GM19351 (cell line): ENCODE measurements around the gene MAFF.
"Not testable (repeated sequence)": the region's sequence is repeated elsewhere in the genome, so short reads cannot be mapped to it uniquely, and the experiment has no call there.

Experiments
- ATAC-seq: cut with Tn5 transposase; IDR thresholded peaks from one replicate; pipeline ENCODE4 v1.9.1; 2021; ENCODE audit warnings: mild to moderate bottlenecking, moderate library complexity; ENCODE audit not compliant: unreplicated experiment

MAFF gene

DNA sequence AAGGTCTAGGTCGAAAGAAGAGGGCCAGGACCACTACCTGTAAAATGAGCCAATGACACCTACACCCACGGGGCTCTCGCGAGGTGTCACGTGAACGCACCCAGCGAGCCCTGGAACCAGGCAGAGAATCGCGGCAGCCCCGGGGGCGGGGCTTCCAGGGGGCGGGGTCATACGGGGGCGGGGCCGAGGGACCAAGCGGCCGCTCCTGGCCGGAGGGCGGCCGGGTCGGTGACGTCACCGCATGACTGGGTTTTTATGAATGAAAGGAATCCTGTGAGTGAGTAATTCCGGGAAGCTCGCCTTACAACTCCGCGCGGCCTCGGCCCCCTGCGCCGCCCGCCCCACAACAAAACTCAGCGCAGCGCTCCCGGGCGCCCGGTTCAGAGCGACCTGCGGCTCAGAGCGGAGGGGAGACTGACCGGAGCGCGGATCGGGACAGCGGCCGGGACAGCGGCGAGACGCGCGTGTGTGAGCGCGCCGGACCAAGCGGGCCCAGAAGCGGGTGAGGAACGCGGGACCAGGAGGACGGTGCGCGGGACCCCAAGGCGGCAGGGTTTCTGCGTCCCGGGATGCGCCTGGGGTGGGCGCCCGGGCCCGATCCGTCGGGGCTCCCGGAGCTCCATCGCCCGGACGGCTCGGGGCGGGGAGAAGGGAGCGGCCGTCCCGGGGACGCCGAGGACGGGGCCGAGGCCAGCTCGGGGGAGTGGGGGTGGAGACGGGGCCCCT is at the start of gene MAFF:
Gene MAFF, plus strand, starts transcription at position 284 of the 726 bp plus-strand sequence. CDS start 11,860 bp downstream, outside the sequence.
- peak; percentile 47 for ATAC-seq

DNA sequence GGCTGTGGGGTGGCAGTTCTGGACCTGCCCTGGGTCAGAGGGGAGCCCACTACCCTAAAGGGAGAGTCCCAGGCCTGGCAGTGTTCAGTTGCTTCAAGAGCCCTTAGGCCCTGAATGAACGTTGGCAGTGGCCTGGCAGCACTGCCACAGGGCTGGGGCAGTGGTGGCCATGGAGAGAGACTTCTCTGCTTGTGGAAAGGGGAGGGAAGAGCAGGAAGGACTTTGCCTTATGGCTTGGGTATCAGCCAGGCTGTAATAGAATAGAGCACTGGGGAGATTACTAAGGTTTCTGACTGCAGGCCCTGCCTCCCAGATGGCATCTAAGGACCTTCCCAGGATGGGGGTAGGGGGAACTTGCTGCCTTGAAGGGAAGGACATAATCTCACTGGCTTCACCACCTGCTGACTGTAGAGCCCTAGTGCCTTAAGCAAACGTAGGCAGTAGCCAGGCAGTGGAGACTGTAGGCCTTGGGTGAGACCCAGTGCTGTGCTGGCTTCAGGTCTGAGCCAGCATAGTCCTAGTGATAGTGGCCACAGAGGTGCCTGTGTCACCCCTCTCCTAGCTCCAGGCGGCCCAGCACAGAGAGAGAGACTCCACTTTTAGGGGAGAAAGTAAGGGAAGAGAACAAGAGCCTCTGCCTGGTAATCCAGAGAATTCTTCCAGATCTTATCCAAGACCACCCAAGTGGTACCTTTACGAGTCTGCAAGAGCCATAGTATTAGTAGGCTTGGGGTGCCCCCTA is 47.8 kb upstream of the MAFF start:
- no peak for ATAC-seq

DNA sequence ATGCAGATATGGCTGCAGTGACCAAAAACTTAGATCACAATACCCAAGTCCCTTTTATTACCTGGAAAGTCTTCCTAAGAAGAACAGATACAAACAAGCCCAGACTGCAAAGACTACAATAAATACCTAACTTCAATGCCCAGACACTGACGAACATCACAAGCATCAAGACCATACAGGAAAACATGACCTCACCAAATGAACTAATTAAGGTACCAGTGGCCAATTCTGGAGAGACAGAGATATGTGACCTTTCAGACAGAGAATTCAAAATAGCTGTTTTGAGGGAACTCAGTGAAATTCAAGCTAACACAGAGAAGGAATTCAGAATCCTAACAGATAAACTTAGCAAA is 47.3 kb upstream of the MAFF start:
- not testable (repeated sequence) for ATAC-seq

DNA sequence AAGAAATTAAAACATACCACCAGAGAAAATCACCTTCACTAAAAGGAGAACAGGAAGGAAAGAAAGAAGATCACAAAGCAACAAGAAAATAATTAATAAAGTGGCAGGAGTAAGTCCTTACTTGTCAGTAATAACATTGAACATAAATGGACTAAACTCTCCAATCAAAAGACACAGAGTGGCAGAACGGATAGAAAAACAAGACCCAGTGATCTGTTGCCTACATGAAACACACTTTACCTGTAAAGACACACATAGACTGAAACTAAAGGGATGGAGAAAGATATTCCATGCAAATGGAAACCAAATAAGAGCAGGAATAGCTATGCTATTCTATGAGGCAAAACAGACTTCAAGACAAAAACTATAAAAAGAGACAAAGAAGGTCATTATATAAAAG is 46.1 kb upstream of the MAFF start:
- no peak for ATAC-seq

DNA sequence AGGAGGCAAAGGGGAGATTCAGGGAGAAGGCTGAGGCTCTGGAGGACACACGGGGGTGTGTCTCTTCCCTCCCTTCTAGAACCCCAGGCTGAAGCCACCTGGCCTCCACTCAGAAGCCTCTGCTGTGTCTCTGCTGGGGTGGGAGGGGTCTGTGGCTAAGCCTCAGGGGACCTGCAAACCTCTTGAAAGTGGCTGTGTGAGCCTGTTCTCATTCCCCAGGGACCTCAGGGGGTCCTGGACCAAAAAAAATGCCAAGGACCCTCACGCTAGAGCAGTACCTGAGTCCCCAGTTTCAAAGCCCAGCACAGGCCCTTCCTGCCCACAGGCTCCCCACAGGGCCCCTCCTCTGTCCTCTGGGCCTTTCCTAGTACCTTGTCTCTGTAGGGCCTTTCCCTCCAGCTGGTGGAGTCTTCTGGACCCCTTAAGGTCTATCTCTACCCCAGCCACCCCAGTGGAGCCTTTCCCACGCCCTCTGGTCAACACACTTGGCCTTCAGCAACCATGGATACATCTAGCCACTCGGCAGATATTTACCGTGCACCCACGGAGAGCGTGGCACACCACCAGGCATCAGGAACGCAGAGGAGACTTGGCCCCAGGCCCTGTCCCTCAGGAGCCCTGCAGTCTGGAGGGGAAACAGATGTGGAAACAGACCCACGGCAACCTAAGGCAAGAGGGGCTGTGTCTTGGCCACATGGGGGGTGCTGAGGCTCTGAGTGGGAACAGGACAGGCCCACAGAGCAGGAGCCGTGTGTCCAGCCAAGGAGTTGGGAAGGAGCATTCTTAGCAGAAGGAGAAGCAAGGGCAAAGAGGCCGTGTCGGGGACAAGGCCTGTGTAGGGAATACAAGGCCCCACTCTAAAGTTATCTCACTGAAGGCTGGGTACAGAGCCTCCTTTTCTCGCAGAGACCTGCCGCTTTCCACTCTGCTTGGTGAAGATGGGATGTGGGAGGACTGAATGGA is 38.6 kb upstream of the MAFF start:
- ATAC-seq, result no peak

DNA sequence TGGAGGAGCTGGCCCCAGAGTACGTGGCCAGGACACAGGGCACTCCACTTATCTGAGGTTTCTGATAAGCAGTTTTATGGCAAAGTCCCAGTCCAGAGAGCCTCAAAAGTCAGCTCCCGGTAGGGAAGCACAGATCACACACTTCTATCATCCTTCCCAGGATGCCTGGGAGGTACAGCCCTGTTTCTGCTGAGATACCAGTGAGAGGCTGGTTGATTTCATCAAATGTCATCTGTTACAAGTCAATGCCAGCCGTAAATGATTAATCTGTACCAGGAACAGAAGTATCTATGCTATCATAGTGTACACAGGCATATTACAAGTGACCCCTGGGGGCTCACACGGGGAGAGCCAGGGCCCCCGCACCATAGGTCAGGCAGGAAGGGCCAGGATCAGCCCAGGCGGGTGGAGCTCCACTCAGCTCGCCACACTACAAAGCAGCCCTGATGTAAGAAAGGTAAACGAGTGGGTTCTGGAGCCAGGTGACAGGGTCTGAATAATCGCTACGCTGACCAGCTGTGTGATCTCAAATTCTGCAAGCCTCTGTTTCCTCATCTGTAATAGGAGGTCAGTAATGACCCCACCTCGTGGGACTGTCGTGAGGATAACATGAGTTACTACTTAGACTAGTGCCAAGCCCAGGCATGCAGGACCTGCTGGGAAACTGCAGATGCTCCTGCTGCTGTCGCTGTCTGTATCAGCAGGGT is 37.8 kb upstream of the MAFF start:
- ATAC-seq, result no peak

DNA sequence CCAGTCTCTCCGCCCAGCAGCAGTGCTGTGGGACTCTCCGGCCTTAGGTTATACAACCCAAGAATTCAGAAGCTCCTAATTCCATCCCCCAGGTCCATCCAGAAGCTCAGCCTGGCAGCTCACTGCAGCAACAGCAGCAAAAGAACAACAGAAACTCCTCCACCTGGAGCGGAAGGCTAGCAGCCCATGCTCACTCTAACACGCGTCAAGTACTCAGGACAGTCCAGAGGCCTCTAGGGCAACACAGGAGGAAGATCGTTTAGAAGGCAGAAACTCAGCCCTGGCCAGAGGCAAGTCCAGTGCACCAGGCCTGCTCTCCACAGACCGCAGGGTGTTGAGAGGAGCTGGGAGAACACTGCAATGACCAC is 37.3 kb upstream of the MAFF start:
- ATAC-seq, result no peak

DNA sequence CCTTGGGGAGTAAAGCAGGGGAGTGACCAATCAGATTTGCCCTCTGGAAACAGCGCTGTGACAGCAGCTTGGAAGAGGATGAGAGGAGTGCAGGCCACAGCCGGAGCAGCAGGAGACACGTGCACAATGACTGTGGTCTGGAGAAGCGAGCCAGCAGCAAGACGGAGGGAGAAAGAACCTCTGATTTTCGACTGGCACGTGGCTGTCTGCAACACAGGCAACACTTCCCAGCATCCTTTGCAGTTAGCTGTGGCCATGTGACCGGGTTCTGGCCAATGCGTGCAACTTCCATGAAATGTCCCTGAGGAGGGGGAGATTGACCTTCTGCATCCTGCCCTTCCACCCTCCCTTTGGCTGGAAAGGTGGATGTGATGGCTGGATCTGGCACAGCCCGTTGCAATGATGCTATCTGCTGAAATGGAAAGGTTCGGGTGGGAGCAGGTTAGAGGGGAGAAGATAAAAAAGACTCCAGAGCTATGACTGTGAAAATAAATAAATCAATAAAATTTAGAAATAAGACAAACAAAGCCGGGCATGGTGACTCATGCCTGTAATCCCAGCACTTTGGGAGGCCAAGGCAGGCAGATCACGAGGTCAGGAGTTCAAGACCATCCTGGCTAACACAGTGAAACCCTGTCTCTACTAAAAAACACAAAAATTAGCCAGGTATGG is 35.7 kb upstream of the MAFF start:
- ATAC-seq, result no peak

DNA sequence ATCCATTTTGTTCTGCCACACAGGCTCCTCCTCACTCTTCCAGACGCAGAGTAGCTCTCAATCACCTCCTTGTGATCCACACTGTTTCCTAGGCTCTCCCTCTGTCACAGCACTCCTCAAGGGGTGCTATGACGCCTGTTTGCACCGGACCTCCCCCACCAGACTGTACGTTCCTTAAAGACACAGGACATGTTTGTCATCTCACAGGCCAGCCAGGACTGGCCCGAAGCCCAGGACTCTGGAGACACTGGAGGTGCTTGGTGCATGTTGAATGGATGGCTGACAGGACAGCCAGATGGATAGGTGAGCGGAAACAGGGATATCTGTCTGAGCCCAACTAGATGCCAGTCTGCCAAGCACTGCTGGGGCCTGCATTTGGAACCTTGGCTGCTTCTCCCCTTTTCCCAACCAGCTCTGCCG is 33.8 kb upstream of the MAFF start:
- no peak for ATAC-seq

DNA sequence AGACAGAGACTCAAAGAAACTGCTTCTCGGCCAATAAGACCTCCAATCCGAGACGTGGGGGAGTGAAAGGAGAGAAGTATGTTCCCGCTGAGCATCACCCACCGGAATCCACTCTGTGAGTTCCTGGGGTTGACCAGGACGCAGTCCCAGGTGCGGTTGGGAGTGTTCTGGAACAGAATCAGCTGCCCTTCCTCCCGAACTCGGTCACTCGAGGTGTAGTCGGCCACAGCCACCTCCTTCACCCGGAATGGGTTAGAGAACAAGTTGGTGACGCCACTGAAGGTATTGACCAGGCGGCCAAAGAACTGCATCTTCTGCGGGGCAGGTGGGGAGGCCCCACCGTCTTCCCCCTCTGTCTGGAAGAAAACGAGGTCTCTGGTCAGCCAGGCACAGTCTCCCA is 32.7 kb upstream of the MAFF start:
- ATAC-seq, result no peak

DNA sequence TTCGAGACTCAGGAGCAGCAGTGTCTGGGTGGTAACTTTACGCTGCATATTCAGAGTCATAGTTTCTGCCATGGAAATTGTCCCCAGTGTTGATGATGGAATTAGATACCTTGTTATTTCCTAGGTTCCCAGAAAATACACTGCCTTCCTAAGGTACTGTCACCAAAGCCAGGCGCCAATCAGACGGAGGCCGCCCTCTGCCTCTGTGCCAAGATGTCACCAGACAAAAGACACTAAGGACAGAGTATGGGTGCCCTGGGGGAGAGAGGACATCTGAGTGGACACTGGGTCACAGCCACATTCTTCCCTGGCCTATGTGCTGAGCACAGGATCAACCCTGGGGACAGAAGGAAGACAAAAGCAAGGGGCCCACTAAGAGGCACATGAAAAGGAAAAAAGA is 31.3 kb upstream of the MAFF start:
- no peak for ATAC-seq

DNA sequence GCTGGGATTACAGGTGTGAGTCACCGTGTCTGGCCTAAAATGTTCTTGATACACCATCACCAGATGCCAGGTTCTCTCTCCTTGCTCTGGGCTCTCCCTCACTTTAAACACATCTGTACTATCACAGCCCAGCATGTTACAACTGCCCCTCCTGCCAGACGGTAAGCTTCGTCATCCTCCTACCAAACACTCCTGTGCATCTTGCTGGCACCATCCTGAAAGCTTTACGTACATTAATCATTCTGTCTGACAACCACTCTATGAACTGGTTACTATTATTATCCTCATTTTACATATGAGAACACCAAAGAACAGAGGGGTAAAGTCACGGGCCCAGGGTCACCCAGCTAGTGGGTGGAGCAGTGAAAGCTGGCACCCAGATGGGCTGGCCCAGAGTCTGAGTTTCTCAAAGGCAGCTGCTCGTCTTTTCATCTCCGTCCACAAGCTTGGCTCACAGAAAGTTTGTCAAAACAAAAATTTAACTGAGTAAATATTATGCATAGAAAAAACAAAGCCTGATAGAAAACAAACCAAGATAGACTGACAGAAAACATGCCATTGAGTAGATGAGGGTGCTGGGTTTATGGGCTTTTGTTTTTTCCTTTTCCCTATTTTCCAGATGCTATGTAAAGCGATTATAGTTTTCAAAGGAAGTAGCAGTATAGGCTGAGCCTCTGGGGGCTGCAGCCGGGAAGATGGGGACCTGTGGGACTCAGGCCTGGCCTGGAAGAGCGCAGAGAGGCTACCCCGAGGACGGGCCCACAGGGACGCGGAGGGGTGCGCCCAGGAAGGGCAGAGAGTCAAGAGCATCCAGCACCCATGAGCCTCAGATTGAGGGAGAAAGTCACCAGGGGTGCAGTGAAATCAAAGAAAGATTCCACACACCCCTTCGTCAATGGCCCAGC is 29.6 kb upstream of the MAFF start:
- ATAC-seq, result no peak

DNA sequence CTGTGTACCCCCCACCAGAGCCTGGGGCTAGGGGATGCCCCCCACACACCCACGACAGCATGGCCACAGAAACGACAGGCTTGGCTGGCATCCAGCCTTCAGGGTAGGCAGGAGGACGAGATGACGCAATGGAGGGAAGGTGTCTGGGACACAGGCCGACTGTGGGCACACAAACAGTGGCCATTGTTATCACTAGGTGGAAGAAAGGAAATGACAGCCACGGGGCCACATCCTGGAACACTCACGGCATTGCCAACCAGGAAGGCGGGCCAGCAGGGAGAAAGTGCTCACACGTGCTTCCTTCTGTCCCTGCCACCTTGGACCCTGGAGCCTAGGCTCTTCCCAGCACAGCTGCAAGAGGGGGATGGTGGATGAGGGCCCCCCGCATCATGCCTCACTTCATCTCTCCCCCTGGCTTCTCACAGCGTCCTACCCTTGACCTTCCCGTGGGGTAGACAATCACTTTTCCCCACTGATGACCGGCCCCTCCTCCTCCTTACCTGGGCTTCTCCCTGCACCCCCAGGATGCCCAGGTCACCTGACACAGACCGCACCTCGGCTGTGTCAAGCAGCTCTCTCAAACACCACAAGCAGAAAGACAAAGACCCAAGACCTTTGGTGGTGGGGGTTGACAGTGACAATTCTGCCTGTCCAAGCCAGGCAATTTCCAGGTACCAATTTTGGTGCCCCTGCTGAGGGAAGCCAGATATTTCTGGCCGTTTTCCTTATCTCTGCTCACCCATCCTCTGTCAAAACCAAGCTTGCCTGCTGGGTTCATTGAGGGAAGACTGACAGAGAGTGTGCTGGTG is 28.8 kb upstream of the MAFF start:
- no peak for ATAC-seq

DNA sequence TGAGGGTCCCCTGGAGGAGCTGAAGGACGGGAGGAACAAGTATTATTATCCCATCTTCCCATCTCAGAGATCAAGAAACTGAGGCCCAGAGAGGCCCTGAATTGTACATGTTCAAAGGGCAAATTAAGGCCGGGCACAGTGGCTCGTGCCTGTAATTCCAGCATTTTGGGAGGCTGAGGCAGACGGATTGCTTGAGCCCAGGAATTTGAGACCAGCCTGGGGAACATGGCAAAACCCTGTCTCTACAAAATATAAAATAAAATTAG is 28.2 kb upstream of the MAFF start:
- no peak for ATAC-seq

DNA sequence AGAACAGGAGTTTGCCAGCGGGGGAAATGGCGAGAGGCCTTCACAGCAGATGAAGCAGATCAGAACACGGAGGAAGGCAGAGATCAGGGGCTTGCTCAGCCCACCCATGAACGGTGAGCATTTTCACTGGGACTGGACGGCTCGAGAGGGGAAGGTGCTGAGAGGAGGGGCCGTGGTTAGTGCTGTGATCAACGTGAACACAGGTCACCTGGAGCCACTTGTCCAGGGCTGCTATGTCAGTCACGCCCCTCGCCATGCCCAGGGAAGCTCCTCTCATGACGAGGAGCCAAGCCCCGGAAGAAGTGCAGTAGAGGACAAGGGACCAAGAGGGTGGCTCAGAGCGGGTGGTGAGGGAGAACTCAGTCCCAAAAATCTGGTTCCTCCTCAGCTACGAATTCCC is 27.2 kb upstream of the MAFF start:
- ATAC-seq, result no peak

DNA sequence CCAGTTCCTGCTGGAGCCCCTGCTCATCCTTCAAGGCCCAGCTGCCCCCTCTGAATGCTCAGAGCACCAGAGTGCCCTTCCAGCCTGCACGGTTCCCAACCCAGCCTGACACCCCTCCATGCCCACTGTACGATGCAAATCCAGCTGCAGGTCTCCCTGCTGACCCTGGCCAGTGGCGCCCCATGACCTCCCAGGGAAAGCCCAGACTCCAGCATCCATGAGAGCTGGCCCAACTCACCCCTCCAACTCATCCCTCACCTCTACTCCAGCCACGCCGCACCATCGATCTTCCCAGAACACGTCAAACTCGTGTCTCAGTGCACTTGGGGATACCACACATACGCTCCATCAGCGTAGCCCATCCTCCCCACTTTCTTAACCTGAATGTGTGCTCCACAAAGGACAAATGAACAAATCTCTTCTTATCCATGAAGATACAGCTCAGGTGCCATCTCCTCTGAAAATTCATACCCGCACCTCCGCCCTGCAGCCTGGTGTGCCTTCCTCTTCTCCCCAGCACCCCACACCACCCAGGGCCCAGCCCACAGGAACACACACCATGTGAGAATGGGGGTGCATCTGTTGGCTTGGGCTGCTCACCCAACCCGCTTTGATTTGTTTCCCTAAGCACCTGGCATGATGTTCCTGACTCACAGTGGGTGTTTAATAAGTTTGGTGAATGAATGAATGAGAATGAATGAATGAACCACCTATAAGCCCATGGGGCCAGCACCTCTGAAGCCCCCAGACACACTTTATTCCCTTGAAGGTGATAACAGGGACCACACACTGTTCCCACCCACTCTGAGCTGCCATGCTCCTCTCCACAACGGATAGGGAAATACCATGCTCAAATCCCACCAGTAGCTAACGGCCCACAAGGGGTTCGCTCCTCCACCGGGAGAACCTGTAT is 26.3 kb upstream of the MAFF start:
- ATAC-seq, result no peak

DNA sequence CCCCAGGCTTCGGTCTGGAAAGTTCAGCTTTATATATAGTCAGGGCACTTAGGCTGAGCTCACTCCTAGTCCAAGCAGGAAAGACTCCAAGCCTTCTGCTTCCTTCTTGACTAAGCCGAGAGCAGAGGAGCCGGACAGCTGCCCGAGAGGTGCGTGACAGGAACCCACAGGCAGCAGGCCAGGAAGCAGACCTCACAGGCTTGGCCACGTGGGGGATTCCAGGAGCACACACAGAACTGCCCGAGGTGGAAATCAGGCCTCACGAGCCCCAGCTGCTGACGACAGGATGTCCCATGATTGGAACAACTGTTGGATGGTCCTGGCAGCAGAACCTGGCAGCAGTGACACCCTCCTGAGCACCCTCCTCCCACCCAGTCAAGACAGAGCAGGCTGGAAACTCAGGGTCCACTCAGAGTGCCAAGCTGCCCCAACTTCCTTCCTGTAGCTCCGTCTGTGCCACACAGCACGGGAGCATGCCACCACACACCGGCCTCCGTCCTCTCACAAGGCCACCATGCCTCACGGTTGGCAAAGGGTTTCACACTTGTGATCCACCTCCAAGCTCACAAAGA is 25.5 kb upstream of the MAFF start:
- ATAC-seq, result no peak
